ENCODE measurements around the gene MTMR10.

DNA sequence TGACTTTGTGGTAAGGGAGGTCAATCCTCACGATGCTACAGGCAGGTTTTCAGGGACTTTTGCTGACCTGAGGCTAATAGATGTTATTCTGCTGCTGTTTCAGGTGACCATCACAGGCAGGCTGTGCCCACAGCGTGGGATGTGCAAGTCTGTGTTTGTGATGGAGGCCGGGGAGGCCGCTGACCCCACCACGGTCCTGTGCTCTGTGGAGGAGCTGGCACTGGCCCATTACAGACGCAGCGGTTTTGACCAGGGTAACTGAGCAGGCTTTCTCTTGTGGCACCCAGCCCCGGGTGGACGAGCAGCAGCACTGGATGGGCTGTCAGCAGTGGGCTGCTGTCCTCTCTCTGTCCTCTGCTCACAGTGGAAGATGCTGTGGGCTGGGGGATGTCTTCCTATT is 65.7 kb downstream of the MTMR10 start:
- TF ChIP-seq, protein P1, sequence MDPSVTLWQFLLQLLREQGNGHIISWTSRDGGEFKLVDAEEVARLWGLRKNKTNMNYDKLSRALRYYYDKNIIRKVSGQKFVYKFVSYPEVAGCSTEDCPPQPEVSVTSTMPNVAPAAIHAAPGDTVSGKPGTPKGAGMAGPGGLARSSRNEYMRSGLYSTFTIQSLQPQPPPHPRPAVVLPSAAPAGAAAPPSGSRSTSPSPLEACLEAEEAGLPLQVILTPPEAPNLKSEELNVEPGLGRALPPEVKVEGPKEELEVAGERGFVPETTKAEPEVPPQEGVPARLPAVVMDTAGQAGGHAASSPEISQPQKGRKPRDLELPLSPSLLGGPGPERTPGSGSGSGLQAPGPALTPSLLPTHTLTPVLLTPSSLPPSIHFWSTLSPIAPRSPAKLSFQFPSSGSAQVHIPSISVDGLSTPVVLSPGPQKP (IDR thresholded peaks at IDR 0.05; ENCODE audit: low read depth, low read length) = no peak
- TF ChIP-seq RNF2 (IDR thresholded peaks at IDR 0.05; ENCODE audit: borderline replicate concordance, low read depth) (no peak), EP300 (IDR thresholded peaks at IDR 0.05) (no peak), RFX5 (IDR thresholded peaks at IDR 0.05) (no peak)
- TF ChIP-seq, protein P2, sequence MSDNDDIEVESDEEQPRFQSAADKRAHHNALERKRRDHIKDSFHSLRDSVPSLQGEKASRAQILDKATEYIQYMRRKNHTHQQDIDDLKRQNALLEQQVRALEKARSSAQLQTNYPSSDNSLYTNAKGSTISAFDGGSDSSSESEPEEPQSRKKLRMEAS (IDR thresholded peaks at IDR 0.05) = no peak
- TF ChIP-seq, protein P3, sequence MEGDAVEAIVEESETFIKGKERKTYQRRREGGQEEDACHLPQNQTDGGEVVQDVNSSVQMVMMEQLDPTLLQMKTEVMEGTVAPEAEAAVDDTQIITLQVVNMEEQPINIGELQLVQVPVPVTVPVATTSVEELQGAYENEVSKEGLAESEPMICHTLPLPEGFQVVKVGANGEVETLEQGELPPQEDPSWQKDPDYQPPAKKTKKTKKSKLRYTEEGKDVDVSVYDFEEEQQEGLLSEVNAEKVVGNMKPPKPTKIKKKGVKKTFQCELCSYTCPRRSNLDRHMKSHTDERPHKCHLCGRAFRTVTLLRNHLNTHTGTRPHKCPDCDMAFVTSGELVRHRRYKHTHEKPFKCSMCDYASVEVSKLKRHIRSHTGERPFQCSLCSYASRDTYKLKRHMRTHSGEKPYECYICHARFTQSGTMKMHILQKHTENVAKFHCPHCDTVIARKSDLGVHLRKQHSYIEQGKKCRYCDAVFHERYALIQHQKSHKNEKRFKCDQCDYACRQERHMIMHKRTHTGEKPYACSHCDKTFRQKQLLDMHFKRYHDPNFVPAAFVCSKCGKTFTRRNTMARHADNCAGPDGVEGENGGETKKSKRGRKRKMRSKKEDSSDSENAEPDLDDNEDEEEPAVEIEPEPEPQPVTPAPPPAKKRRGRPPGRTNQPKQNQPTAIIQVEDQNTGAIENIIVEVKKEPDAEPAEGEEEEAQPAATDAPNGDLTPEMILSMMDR (IDR thresholded peaks at IDR 0.05) = no peak

Measured in A549 (cell line).